ENCODE results near the gene LY6G5C.

Gene LY6G5C, protein sequence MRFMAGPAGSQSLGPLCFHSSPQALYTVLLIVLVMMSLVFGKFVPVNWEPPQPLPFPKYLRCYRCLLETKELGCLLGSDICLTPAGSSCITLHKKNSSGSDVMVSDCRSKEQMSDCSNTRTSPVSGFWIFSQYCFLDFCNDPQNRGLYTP

DNA sequence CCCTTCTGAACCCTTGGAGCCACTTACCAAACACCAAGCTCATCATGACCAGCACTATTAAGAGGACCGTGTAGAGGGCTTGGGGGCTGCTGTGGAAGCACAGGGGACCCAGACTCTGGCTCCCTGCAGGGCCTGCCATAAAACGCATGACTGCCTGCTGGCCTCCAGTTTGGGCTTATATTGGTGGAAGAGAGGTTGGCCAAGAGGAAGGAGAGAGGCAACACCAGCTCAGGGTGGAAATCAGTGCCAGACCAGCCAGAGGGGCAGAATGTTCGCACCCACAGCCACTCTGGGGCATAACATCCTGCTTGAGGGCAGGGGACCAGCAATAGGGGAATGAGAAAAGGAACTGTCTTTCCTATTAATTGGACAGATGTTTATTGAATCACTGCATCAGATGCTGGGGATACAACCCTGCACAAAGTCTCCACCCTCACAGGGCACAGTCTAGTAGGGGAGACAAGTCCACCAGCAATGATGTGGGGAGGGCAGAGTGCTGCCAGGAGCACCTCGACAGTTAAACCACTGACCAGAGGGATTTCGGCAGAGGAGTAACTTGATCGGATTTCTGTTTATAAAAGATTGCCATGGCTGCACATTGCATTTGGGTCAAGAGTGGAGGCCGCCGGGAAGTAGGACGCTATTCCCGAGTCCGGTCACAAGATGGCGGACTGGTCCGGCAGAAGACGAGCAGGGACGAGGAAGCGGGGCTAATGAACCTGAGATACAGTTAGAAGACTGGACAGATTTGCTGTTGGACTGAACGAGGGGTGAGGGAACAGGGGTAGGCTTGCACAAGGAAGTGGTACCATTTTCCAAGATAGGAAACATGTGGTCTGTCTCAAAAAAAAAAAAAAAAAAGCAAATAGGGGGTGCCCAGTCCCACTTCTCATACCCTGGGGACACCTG lies at the start of gene LY6G5C:
LY6G5C (minus strand) TSS at position 842 of the 909 bp plus-strand sequence; CDS start at position 148, 694 bp downstream.
- DNase-seq: peak; percentile 69

DNA sequence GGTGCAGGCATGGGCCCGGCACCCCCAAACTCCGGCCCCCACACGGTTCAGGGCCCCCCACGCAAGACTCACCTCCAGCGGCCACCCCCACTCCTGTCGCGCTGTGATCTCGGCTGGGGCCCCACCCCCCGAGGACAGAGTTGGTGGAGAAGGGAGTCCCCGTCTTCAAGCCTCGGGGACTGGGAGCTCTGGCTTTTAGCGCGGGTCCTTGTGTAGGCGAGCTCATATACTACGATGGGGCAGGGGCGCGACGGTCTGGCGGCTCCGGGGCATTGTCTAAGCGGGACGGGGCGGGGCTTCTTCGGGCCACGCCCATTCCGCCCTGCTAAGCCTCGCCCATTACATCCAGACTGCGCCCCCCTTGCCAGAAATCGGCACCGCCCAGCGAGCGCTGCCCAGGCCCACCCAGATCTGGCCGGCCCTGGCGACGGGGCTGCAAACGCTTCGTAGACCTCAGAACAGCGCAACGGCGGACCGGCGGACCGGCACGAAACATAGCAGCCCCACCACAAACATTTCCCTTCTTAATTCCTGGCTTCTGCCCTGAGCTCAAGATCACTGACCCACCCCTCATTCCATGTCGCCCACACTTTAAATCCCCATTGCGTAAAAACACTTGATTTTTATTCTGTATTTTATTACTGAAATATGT lies 49.2 kb upstream of the LY6G5C start:
- no peak for DNase-seq

DNA sequence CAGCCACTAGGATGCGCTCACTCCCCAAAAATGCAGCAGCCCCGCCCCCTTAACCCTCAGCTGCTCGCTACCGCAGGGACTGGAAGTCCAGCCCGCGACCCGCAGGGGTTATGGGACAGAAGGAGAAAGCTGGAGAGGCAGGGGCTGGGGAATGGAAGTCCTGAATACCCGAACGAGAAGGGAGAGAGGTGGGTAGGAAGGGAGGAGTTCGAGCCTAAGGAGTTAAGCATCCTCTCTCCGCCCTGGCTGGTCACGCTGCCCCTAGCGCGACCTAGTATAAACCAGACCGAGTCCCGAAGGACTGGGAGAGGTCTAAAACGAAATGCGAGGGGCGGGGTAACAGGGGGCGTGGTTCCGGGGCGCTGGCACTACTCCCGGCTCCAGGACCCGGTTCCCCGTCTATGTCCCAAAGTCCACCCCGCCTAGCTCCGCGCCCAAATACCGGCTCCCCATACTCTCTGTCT lies 48.7 kb upstream of the LY6G5C start:
- DNase-seq: no peak

DNA sequence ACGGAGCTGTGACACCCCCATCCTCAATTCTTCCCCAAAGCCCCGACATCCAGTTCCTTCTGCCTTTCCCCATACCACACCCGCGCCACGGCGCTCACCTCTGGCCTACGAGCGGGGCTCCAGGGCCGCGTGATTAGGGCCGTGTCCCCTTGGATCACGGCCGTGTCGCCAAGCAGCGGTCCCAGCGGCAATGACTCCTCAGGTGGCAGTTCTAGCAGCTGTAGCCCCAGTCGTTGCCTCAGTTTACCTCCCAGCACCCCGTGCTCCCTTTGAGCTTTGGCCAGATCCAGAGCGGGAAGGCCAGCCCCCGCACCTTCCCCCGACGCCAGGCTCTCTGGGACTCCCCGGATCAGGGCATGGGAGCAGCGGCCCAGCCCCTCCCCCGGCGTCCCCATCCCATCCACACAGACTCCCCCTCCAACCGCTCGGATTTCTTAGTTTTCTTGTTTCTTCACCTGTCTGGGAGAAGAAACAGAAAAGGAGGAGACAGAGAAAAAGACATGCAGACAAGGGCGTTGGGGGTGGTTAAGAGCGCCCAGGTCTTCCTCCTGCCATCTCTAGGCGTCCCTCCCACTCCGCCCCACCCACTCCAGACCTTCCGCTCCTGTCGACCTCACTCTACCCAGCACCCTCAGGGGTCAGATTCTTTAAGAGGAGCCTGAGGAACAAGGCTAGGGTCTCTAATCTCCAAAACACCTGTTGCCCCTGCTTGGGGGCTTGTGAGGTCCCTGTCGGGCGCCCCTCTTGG lies 48.1 kb upstream of the LY6G5C start, which contains the start of gene DDAH2:
DDAH2 (minus strand) TSS at position 533 of the 748 bp plus-strand sequence; CDS start at position 395, 138 bp downstream.
- no peak for DNase-seq

DNA sequence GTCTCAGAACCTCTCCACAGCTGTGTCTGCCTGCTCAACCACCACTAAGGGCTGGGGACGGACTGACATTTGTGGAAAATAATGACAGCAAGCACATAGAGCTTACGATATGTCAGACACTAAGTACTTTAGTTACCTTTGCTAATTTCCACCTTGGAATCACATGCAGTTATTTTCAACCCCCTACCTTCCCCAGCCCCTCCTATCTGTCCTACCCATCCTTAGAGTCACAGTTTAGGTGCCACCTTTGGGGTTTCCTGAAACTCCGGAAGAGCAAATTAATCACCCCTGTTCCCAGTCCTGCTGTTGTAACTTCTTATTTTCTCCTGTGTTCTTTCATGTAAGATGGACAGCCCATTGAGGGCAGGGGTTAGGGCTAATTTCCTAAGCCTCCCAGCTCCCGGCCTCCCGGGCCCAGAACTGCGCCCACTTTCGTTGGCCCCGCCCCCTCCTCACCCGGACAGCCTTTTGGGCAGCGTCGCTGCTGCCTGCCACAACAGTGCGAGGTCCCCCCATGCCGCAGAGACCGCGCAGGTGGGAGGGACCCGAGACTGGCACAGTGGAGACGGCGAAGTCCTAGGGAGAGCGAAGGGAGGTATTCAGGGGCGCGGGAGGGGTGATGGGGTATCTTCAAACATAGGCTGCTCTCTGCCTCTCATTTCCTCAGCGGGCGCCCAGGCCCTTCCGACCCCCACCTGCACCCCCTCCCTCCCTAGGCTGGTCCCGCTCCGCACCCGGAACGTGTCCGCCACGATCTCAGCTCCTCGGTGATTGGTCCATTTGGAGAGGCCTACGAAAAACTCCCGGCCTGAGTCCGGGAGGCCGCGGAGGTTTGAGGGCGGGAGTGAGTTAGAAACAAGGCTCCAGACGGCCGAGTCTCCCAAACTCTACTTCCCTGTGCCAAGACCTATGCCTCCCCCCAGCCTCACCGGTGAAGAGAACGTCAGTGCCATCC lies 47.1 kb upstream of the LY6G5C start:
- no peak for DNase-seq

DNA sequence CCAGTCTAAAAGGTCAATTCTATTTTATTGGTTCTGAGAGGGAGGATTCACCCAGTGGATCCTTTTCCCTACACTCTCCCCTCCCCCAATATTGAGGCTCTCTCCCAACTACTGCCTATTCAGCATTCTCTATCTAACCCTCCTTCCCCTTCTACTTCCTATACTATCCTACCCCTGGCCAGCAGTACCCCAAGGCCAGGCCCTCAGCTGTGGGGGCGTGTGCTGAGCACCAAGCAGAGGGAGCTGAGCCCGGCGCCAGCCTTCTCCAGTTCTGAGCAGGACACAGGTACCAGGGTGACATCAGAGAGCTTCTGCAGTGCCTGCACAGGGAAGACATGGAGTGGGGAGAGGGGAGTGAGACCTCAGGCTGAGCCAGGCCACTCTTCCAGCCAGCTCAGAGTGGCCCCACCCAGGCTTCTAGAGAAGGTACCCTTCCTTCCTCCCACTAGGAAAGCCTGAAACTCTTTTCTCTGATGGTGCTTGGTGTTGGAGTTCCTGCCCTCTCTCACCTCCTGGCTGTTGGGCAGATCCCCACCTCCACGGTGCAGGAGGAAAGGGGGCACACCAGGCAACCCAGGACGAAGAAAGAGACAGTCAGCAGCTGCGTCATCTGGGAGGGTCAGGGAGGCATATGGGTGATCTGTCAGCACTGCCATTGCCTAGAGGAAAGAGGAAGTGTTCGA lies 46.3 kb upstream of the LY6G5C start:
- DNase-seq: no peak

DNA sequence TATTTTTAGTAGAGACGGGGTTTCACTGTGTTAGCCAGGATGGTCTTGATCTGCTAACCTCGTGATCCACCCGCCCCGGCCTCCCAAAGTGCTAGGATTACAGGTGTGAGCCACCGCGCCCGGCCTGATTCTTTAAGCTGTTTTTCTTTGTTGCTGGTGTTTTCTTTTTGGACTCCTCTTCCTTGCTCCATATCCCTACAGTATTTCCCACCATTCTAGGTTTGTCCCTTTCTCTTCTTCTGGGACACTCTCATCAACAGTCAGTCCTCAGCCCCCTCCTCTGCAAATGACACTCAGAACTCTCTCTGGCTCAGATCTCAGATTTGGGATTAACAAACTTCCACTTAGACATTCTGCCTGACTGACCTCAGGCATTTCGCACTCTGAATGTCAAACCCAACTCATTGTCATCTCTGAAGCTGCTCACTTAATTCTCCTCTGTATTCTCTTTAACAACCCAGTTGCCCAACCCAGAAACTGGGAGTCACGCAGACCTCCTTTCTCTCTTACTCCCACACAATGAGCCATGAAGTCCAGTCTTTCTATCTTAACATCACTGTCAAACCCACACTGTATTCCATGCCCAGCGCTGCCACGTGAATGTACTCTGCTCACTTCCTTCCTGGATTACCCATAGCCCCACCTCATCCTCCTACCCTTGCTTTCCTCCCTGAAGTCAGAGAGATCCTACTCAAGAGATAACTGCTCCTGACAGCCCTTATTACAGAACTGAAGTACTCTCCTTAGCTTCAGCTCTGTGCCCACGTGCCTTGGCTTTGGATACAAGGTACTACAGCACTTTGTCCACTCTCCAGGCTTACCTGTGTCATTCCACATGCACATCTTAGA lies 44.9 kb upstream of the LY6G5C start:
- DNase-seq: no peak

DNA sequence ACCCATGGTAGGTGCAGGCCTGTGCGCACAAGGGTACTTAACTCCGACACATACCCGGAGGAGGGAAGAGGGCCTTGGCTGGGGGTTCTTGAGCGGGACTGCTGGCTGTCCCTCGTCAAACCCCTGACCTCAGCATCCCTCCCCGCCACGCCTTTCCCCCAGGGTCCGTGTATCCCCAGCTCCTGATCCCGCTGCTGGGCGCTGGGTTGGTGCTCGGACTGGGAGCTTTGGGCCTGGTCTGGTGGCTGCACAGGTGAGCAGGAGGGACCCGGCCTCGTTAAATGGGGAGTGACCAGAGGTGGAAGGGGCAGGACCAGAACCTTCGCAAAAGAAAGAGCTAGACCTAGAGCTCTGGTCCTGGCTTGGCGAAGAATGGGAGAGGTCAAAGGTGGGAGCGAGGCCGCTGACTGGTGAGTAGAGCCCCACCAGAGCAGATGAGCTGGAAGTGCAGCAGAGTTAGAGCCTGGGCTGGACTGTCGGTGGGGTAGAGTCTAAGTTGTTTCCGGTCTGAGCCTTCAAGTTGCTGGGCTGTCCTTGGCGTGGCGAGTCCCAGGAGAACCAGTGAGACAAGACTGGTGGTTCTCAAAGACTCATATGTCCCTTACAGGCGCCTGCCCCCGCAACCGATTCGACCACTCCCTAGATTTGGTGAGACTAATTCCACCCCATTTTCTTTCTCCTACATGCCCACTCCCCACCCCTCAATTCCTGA lies 43.3 kb upstream of the LY6G5C start:
- no peak for DNase-seq

DNA sequence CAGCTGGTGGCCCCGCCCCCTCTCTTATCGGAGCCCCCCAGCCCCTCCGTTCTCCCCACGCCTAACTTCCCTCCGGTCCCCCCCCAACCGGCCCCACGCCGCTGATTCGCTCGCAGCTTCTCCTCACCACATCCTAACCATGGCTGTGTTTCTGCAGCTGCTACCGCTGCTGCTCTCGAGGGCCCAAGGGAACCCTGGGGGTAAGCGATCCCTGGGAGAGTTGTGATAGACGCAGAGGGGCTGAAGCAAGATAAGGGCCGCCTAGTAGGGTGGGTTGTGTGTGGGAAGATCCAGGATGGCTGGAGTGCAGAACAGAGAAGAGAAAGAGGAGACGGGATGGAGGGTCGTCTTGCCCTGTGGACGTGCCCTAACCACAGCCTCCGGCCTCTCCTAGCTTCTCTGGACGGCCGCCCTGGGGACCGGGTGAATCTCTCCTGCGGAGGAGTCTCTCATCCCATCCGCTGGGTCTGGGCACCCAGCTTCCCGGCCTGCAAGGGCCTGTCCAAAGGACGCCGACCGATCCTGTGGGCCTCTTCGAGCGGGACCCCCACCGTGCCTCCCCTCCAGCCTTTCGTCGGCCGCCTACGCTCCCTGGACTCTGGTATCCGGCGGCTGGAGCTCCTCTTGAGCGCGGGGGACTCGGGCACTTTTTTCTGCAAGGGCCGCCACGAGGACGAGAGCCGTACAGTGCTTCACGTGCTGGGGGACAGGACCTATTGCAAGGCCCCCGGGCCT lies 42.5 kb upstream of the LY6G5C start, which contains the start of gene MPIG6B:
MPIG6B (plus strand) TSS at position 129 of the 735 bp plus-strand sequence; CDS start at position 140, 11 bp downstream.
- no peak for DNase-seq

DNA sequence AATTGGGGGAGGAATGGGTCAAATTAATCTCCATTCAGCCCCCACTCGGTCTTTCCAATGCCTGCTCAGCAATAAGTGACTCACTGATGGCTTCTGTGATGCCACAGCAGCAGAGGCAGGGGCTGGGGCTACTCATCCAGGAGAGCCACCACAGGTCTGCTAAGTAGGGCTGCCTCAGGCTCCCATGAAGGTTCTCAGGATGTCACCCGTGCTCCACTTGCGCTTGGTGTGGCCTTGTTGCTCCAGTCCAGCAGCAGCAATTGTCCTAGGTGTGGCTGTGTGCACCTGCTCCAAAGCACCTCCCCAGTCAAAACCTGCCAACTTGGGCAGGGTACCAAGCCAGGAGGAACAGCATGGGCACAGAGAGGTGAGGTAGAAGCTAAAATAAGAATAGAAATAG lies 41.3 kb upstream of the LY6G5C start:
- DNase-seq: no peak

DNA sequence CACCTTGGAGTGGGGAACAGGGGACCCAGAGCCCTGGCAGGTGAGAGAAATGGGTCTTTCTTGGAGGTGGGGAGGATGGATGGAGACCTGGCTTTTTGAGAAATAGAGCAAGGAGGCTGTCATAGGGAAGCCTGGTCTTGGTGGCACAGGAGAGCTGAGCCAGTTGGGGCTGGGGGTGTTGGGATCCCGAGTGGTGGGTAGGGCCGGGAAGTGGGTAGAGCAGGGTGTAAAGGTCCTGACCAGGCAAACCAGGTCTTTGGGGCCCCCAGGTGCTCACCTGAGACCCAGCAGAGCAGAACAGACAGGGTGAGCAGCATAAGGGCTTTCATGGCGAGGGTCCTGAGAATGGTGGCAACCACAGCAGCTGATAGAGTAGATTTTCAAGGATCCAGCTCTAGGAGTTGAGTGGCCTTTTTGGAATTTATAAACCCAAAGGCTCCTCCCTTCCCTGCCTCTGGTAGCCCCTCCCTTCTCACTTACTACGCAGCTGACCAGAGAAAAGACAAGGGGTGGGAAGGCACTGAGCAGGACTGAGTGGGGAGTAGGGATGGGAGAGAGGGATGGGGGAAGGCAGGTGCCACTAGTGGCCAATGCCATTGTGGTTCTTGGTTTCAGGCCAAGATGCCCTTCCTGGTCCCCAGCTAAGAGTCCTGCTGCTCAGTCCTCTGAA lies 40.6 kb upstream of the LY6G5C start, which contains the start of gene LY6G6C:
LY6G6C (minus strand) TSS at position 396 of the 670 bp plus-strand sequence; CDS start at position 329, 67 bp downstream.
- no peak for DNase-seq

DNA sequence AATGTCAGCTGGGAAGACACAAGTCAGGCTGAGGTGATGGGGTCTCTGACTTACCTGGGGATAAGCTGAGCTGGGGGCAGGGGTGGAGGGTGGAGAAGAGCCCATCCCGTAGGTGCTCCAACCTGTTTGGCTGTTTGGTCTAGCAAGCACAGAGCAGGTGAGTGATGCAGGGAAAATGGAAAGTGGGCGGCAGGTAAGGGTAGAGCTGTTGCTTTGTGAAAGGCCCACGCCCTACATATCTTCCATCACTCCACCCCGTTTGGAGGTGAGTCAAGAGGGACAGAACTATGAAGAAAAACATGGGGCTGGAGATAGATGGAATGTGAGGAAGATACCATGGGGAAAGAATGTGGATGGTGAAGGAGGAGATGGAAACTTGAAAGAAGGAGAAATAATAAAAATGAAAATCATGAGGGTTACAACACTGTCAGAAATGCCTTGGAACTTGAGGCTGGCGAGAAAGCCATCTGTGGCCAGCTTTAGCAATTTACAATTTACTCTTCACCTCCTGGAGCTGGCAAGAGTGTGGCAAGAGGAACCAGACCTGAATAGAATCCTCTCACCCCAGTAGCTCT lies 39.4 kb upstream of the LY6G5C start:
- no peak for DNase-seq

DNA sequence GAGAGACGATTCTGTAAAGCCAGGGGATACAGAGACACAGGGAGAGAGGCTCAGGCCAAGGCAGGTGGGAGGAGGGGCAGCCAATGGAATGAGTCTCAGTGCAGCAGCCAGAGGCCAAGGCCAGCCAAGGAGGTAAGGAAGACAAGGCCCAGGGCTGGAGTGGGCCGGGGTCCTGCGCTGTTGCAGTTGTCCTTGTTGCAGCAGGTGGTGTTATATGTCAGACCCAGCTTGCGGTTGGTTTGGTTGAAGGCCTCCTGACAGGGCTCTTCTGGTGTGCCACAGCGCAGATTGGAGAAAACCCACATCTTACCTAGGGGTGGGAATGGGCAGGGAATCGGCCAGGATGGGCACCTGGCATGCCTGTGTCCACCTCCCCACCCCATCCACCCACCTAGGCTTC lies 38.1 kb upstream of the LY6G5C start:
- no peak for DNase-seq

DNA sequence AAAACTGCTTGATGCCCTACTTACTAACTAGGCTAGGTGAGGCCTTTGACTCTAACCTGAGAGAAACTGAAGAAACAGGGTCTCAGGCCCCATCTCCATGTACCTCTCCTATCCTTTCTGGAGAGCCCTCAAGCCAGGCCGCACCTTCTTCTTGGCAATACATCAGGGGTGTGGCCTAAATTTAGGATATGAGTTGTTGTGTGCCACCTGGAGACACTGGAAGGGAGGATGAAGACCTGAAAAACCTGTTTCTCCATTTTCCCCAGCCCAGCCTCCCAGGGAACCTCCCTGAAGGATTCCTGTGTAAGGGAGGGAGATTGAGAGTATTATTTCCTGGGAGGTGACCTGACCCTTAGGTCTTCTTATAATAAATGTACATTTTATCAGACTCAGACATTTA lies 37.4 kb upstream of the LY6G5C start:
- no peak for DNase-seq

DNA sequence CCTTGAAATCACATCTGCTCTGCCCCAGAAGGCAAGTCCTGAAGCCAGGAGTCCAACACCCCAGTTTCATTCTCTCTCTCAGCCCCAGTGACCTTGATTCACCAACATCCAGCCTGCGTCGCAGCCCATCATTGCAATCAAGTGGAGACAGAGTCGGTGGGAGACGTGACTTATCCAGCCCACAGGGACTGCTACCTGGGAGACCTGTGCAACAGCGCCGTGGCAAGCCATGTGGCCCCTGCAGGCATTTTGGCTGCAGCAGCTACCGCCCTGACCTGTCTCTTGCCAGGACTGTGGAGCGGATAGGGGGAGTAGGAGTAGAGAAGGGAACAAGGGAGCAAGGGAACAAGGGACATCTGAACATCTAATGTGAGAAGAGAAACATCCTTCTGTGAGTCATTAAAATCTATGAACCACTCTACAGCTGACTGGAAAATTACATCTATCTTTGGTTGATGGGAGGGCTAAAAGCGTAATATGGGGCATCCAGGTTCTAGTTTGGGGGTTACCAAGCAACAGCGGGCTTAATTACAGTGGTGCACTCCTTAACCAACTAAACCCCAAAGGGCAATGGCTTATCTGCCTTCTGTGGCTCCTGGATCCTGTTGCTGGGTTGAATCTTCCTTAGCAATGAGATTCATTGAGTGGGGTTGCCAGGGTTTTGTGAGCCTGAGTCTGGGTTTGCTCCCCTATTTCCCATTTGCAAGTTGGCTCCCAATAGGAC lies 36.8 kb upstream of the LY6G5C start:
- DNase-seq: no peak
